DND-41 (cell line): ENCODE results near the gene MPND.

Experiments
- CTCF ChIP-seq: IDR thresholded peaks from 2 replicates; pipeline ENCODE4 v1.5.1; 2012; ENCODE audit warnings: borderline replicate concordance, low read length, moderate library complexity, mild to moderate bottlenecking; ENCODE audit not compliant: poor library complexity, severe bottlenecking; ENCODE audit errors: extremely low read depth
- EZH2 ChIP-seq: IDR thresholded peaks from 3 replicates; pipeline ENCODE4 v1.6.1; 2012; ENCODE audit warnings: borderline replicate concordance, low read depth, mild to moderate bottlenecking, moderate library complexity, low read length, inconsistent platforms; ENCODE audit not compliant: severe bottlenecking

GRCh38 chr19:4366666-4367335 is 23.4 kb downstream of the MPND start:
- TF ChIP-seq EZH2 (no peak), CTCF (no peak)
